Neuronal stem cell (in vitro differentiated cells): ENCODE data around the gene CNOT8.

Source experiments
- DNase-seq: peaks from one replicate; pipeline ENCODE4 v3.0.0-alpha.2; 2013; ENCODE audit warnings: low spot score
- H2AFZ ChIP-seq: one replicate; pipeline ENCODE4 v1.6.1; 2013; ENCODE audit warnings: mild to moderate bottlenecking, low read length, inconsistent platforms
- H2AK5ac ChIP-seq: 2 replicates; pipeline ENCODE4 v1.6.1; 2013; ENCODE audit warnings: low read depth, mild to moderate bottlenecking, inconsistent platforms, low read length, moderate library complexity, mixed read lengths
- H2BK120ac ChIP-seq: 2 replicates; pipeline ENCODE4 v1.6.1; 2013; ENCODE audit warnings: low read depth, mild to moderate bottlenecking, inconsistent platforms, low read length, moderate library complexity, mixed read lengths
- H2BK12ac ChIP-seq: one replicate; pipeline ENCODE4 v1.6.1; 2013; ENCODE audit warnings: low read length, inconsistent platforms
- H2BK15ac ChIP-seq: 2 replicates; pipeline ENCODE4 v1.6.1; 2013; ENCODE audit warnings: mild to moderate bottlenecking, low read length, inconsistent platforms, mixed read lengths
- H2BK5ac ChIP-seq: one replicate; pipeline ENCODE4 v1.6.1; 2013; ENCODE audit warnings: inconsistent platforms, mild to moderate bottlenecking, low read length, moderate library complexity
- H3K14ac ChIP-seq: one replicate; pipeline ENCODE4 v1.6.1; 2013; ENCODE audit warnings: low read length, inconsistent platforms
- H3K18ac ChIP-seq: 2 replicates; pipeline ENCODE4 v1.6.1; 2013; ENCODE audit warnings: low read length, inconsistent platforms
- H3K23ac ChIP-seq: 2 replicates; pipeline ENCODE4 v1.6.1; 2013; ENCODE audit warnings: low read depth, mild to moderate bottlenecking, mixed read lengths, low read length, inconsistent platforms; ENCODE audit not compliant: poor library complexity
- H3K27ac ChIP-seq: replicated peaks from 3 replicates; pipeline ENCODE4 v1.5.1; 2013; ENCODE audit warnings: low read length, inconsistent platforms
- H3K27me3 ChIP-seq, 3 experiments: 2 replicates each; pipeline ENCODE4 v1.6.1; 2013; ENCODE audit warnings: low read length in 3 of 3, mild to moderate bottlenecking in 2 of 3, inconsistent platforms in 1 of 3, low read depth in 1 of 3, mixed read lengths in 1 of 3, moderate library complexity in 1 of 3; ENCODE audit not compliant: control insufficient read depth in 3 of 3, insufficient read depth in 3 of 3
- H3K36me3 ChIP-seq, 2 donors: replicated peaks in 1 of 2; 2 replicates each; pipeline ENCODE4 v1.6.1; 2013; ENCODE audit warnings: low read length in 2 of 2; ENCODE audit not compliant: control insufficient read depth in 2 of 2, insufficient read depth in 2 of 2
- H3K4ac ChIP-seq: 2 replicates; pipeline ENCODE4 v1.6.1; 2013; ENCODE audit warnings: inconsistent platforms, mild to moderate bottlenecking, low read length, moderate library complexity
- H3K4me1 ChIP-seq, 2 donors: 1 replicate in 1 of 2; 2 replicates in 1 of 2; pipeline ENCODE4 v1.6.1; 2013; ENCODE audit warnings: low read length in 2 of 2, low read depth in 1 of 2; ENCODE audit not compliant: control insufficient read depth in 2 of 2, insufficient read depth in 1 of 2
- H3K4me2 ChIP-seq: one replicate; pipeline ENCODE4 v1.6.1; 2013; ENCODE audit warnings: mild to moderate bottlenecking, low read length, inconsistent platforms; ENCODE audit not compliant: insufficient read depth, poor library complexity, severe bottlenecking
- H3K4me3 ChIP-seq, 2 donors: 2 replicates each; pipeline ENCODE4 v1.5.1; 2013; ENCODE audit warnings: low read length in 2 of 2, mild to moderate bottlenecking in 2 of 2, inconsistent platforms in 1 of 2, moderate library complexity in 1 of 2
- H3K79me1 ChIP-seq: one replicate; pipeline ENCODE4 v1.6.1; 2013; ENCODE audit warnings: low read depth, mild to moderate bottlenecking, inconsistent platforms, low read length, moderate library complexity
- H3K9ac ChIP-seq: one replicate; pipeline ENCODE4 v1.6.1; 2013; ENCODE audit warnings: mild to moderate bottlenecking, low read depth, low read length, inconsistent platforms; ENCODE audit not compliant: poor library complexity
- H3K9me3 ChIP-seq, 2 donors: replicated peaks in 1 of 2; 2 replicates each; pipeline versions ENCODE3 to v1.6.1; 2013; ENCODE audit warnings: low read length in 2 of 2, mild to moderate bottlenecking in 2 of 2, inconsistent platforms in 1 of 2, low read depth in 1 of 2, mixed read lengths in 1 of 2, moderate library complexity in 1 of 2; ENCODE audit not compliant: control insufficient read depth in 2 of 2, insufficient read depth in 1 of 2
- H4K8ac ChIP-seq: one replicate; pipeline ENCODE4 v1.6.1; 2013; ENCODE audit warnings: low read depth, mild to moderate bottlenecking, inconsistent platforms, low read length, moderate library complexity
- H4K91ac ChIP-seq: one replicate; pipeline ENCODE4 v1.6.1; 2013; ENCODE audit warnings: low read length, low read depth, mild to moderate bottlenecking, inconsistent platforms; ENCODE audit not compliant: poor library complexity
- WGBS, 2 donors: extraction: QIAGEN DNeasy Blood & Tissue Kit; methylation state at CpG; one replicate each; pipeline ENCODE4 v1.1.7; 2013; ENCODE audit warnings: missing lambda C conversion rate in 2 of 2, mixed read lengths in 1 of 2; ENCODE audit not compliant: insufficient read length in 2 of 2, insufficient replicate concordance in 1 of 2; ENCODE audit errors: extremely low coverage in 2 of 2; 5-methylcytosine and 5-hydroxymethylcytosine counted together

Gene CNOT8

DNA sequence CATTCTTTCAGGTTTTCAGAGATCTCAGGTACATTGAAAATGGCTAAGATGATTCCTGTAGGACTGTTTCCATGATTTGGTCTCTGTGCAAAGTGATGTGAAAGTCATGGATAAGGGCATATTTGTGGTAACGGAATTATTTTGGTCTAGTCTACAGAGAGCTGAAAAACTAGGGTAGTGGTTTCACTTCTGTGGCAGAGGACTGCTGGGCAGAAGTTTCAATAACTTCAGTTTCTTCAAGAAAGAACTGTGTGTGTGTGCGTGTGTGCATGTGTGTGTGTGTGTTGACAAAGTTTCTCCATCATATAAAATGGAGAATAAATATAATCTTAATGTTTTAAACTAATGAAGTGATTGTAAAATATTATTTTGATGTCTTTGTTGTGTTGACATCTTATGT lies 4.3 kb downstream of the CNOT8 start:
- H3K4me3 ChIP-seq, result no peak overlapping the region
- no CpG with 5 or more reads among the region's 2 CpGs for WGBS, 2 donors
- H3K14ac ChIP-seq, result no peak overlapping the region
- H2BK15ac ChIP-seq, result no peak overlapping the region
- peaks cover 4 to 9% of the 10 kb centered on the region in 2 donors for H3K4me1 ChIP-seq
- H3K18ac ChIP-seq, result no peak overlapping the region
- peaks cover 2% of the 10 kb centered on the region for H3K79me1 ChIP-seq
- no peak overlapping the region for H3K4me2 ChIP-seq
- no peak overlapping the region for H2AFZ ChIP-seq
- no peak overlapping the region for H2AK5ac ChIP-seq
- H2BK5ac ChIP-seq, result no peak overlapping the region
- H3K23ac ChIP-seq, result no peak overlapping the region
- H2BK12ac ChIP-seq, result no peak overlapping the region
- no peak overlapping the region for H2BK120ac ChIP-seq
- H3K27me3 ChIP-seq, result no peaks in the 10 kb centered on the region
- no peak overlapping the region for H4K91ac ChIP-seq
- no peaks in the 10 kb centered on the region for H3K9me3 ChIP-seq
- H4K8ac ChIP-seq, result no peak overlapping the region
- H3K9ac ChIP-seq, result no peak overlapping the region
- no peak overlapping the region for H3K4ac ChIP-seq
- no peak overlapping the region for H3K27ac ChIP-seq
- H3K36me3 ChIP-seq, result peaks cover 13 to 53% of the 10 kb centered on the region in 2 donors
- no peak for DNase-seq

DNA sequence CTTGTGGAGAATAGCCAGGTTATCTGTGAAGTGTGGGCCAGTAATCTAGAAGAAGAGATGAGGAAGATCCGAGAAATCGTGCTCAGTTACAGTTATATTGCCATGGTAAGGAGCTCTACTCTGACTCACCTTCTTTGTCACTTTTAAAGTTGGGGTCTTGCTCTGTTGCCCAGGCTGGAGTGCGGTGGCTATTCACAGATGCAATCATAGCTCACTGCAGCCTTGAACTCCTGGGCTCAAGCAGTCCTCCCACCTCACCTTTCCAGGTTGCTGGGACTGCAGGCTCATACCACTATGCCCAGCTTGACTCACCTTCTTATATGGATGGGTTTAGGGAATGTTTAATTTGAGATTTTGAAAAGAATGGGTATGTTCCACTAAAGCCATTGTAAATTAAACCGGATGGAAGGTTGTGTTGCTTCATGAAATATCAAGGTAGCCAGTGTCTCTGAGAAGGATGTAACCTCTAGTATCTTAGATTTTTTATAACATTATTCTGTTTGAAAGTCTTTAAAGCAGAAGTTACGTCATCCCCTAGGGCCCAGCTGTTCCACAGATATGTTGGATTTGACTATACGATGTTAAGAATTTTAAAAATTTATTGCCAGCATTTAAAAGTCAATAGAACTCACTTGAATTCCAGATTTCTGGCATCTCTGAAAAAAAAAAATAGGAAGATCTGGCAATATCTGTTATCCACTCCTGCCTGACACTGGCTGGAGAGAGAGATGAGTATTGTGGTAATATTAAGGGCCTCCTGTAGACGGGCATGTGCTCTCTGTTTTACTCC lies 5.1 kb downstream of the CNOT8 start:
- Histone ChIP-seq H3K36me3 (peaks cover 14 to 57% of the 10 kb centered on the region in 2 donors), H3K23ac (no peak overlapping the region), H3K27me3 (no peaks in the 10 kb centered on the region), H3K9me3 (no peaks in the 10 kb centered on the region), H2BK15ac (no peak overlapping the region), H3K18ac (no peak overlapping the region), H2BK120ac (no peak overlapping the region), H3K14ac (no peak overlapping the region), H3K4ac (no peak overlapping the region), H3K27ac (no peak overlapping the region), H2BK5ac (no peak overlapping the region), H4K8ac (no peak overlapping the region), H2BK12ac (no peak overlapping the region), H3K9ac (no peak overlapping the region), H2AK5ac (no peak overlapping the region), H2AFZ (no peak overlapping the region), H3K4me2 (no peak overlapping the region), H3K4me1 (peaks cover 4 to 9% of the 10 kb centered on the region in 2 donors), H3K79me1 (peaks cover 2% of the 10 kb centered on the region), H3K4me3 (no peak overlapping the region), H4K91ac (no peak overlapping the region)
- no peak for DNase-seq
- no CpG with 5 or more reads among the region's 7 CpGs for WGBS, 2 donors

GRCh38 chr5:154865466-154866184 lies 7.2 kb downstream of the CNOT8 start:
- no CpG with 5 or more reads among the region's 5 CpGs for WGBS, 2 donors
- no peak overlapping the region for H2AFZ ChIP-seq
- no peaks in the 10 kb centered on the region for H3K9me3 ChIP-seq
- no peak overlapping the region for H3K27ac ChIP-seq
- peaks cover 19 to 71% of the 10 kb centered on the region in 2 donors for H3K36me3 ChIP-seq
- H3K18ac ChIP-seq, result no peak overlapping the region
- H3K4me2 ChIP-seq, result no peak overlapping the region
- H3K4ac ChIP-seq, result no peak overlapping the region
- H3K9ac ChIP-seq, result no peak overlapping the region
- no peak overlapping the region for H2BK15ac ChIP-seq
- H3K27me3 ChIP-seq, result no peaks in the 10 kb centered on the region
- H2BK12ac ChIP-seq, result no peak overlapping the region
- no peak overlapping the region for H2AK5ac ChIP-seq
- peaks cover 3% of the 10 kb centered on the region for H3K79me1 ChIP-seq
- H4K91ac ChIP-seq, result no peak overlapping the region
- H3K4me3 ChIP-seq, result no peak overlapping the region
- no peak overlapping the region for H2BK120ac ChIP-seq
- peaks cover 0 to under 1% of the 10 kb centered on the region in 2 donors for H3K4me1 ChIP-seq
- no peak overlapping the region for H4K8ac ChIP-seq
- no peak for DNase-seq
- H3K23ac ChIP-seq, result no peak overlapping the region
- no peak overlapping the region for H3K14ac ChIP-seq
- H2BK5ac ChIP-seq, result no peak overlapping the region

GRCh38 chr5:154866841-154867240 lies 8.4 kb downstream of the CNOT8 start:
- Histone ChIP-seq H2BK5ac (no peak overlapping the region), H2BK120ac (no peak overlapping the region), H3K36me3 (peaks cover 23 to 81% of the 10 kb centered on the region in 2 donors), H3K27me3 (no peaks in the 10 kb centered on the region), H3K9ac (no peak overlapping the region), H3K79me1 (peaks cover 3% of the 10 kb centered on the region), H3K4ac (no peak overlapping the region), H2BK12ac (no peak overlapping the region), H3K23ac (no peak overlapping the region), H3K4me3 (no peak overlapping the region), H3K27ac (no peak overlapping the region), H4K91ac (no peak overlapping the region), H3K9me3 (no peaks in the 10 kb centered on the region), H2AK5ac (no peak overlapping the region), H3K14ac (no peak overlapping the region), H3K4me2 (no peak overlapping the region), H3K4me1 (no peaks in the 10 kb centered on the region), H4K8ac (no peak overlapping the region), H3K18ac (no peak overlapping the region), H2AFZ (no peak overlapping the region), H2BK15ac (no peak overlapping the region)
- no peak for DNase-seq
- no CpG with 5 or more reads among the region's 2 CpGs for WGBS, 2 donors
